GM18511 (cell line): ENCODE measurements around the gene ARHGEF26.

Experiments used
- ATAC-seq: cut with Tn5 transposase; IDR thresholded peaks from one replicate; pipeline ENCODE4 v1.9.1; 2021; ENCODE audit warnings: mild to moderate bottlenecking, moderate library complexity; ENCODE audit not compliant: unreplicated experiment

Gene ARHGEF26

DNA sequence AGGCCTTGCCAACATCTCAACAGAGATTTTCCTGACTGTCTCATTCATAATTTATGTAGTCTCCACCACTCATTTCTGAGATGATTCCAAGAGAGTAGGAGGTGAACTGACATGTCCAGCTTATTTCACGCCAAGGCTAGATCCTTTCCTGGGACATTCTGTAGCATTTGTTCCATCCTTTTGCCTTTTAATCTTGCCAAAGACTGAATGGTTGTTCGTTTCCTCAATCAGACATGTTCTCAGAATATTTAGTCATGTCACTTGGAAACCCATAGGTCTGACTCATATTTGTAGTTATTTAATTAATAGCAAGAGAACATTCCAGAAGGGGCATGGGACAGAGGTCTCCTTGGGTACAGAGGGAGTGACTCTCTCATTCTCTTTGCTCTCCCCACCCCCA is 122.2 kb downstream of the ARHGEF26 start:
- no peak for ATAC-seq

DNA sequence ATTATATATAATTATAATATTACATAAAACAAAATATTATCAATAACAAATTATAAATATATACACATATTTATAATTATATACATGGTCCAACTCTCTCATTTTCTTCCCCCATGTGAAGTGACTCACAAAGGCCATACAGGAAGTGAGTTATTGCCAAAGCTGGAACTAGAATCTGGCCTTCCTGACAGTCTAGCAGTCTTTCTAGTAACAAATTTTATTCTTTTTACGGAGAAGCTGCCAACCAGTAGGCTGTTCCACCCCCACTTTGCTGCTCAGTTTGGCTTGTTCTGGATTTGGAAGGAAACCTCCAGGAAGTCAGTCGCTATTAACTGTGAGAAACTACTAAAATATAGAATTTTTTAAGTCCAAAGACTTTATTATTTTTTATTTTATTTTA is 123.5 kb downstream of the ARHGEF26 start:
- ATAC-seq = no peak

DNA sequence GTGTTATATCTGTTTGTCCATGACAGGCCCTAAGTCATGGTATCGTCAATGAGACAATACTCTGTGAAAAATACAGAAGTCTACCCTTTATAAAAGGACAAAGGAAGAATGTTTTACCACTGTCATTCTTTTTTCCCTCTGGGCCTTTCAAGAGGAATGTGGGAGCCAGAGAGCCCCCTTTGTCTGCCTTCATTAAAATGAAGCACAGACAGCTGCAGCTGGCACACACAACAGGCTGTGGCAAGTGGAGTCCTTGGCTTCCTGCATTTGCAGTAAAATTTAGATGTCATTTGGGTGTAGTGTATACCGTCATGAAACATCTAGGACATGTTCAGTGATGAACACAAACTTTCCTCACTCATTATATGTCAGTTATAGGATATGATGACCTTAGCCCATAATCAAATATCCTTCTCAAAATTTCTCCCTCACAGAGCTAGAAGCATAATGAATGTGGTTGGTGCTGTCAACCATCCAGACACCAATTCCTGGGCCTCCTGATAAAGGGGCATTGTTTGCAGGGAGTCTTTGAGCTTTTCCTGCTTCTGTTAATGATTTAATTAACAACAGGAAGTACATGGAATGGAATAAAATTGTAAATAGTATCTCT is 126.7 kb downstream of the ARHGEF26 start:
- ATAC-seq = no peak

GRCh38 chr3:154250291-154250690 is 129.1 kb downstream of the ARHGEF26 start:
- ATAC-seq = no peak

GRCh38 chr3:154251610-154252009 is 130.4 kb downstream of the ARHGEF26 start:
- ATAC-seq = no peak

DNA sequence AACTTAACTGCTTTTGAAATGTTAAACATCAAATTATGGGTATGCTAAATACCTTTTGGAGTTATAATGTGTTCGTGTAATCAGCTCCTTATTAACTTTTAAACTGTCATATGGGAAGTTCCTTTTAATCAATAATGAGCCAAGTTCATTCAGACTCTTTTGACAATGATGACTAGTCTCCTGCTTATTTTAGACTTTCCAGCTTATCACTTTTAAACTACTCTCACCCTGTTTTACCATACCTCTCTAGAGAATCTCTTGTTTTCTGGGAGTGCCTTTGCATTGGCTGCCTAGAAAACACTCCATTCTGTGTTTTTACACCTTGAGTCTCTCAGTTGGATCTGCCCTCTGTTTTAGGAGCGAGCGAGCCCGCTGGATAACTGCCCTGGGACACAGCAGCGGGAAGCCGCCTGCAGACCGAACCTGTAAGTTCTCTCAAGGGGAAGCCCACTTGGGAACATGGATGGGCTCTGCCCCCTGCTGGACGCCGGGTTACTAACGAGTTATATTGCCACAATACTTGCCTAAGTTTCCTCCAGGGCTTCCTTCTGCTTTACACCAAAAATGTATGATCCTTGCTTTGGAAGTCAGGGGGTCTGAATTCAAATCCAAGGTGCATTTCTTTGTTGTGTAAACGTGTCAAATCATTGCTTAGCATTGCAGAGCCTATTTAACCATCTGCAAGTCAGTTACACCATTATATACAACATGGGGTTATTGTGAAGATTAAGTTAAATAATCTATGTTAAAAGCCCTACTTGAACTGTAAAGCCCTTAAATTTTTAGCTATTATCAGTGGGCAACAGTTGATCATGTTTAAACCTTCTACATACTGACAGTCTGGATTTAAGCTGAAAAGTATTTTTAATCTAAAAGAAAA is 131.8 kb downstream of the ARHGEF26 start:
- peak; percentile 91 for ATAC-seq

DNA sequence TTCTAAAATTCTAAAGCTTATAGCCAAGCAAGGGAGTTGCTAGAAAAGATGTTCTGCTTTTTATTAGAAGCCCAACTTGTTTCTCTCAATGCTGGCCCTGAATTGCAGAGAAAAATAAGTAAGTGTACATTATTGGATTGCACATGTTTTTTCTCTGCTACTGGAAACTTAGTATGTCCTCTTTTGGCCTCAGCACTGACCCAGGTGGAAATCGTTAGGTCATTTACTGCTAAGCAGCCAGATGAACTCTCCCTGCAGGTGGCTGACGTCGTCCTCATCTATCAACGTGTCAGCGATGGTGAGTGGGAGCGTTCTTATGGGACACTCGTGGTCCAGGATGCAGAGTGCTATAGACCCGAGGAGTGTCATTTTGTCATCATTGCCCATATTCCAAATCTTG is 133.3 kb downstream of the ARHGEF26 start:
- ATAC-seq = no peak

DNA sequence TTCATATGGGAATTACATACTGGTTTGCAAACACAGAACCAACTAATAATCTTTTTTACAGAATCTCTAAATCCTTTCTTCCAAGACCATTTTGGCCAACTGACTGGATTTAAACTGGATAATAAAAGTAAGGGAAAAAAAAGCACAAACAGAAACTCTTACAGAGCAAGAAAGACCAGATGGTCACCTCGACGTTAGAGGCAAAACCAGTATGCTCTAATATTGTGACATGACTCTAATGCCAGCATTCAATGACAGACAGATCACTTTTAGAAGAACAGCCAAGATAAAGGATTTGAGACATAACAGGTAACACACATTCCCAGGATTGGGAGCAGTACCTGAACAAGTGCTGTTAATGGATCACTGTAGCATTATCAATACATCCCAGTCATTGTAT is 152.2 kb downstream of the ARHGEF26 start:
- ATAC-seq = no peak

DNA sequence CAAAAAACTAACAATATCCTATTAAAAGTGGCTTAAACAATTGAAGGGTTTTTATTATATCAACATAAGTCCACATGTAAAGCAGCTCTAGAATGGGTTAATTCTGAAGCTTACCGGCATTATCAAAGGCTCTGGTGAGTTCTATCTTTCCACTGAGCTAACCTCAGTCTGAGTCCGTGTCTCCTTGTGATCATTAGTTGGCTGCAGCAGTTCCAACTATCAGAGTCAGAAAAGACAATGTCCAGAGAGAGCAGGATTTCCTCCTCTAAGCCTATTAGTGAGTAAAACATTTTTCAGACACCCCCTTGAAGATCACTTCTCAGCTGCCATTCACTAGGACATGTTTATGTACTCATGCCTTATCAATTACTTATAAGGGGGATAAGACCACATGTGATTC is 153.2 kb downstream of the ARHGEF26 start:
- ATAC-seq = no peak

DNA sequence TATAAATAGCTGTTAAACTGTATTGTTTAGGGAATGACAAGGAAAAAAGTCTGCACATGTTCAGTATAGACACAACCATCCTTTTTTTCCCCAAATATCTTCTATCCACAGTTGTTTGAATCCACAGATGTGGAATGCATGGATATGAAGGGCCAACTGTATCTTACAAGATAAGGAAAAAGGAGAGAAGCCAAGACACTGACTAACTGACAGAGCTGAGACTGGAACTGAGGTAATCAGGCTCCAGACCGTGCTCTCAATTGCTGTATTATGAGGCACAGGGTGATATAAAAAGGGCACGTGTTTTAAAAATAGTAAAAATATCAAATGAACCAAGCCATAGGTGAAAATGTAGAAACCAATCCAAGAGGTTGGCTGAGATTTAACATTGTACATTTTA is 154.1 kb downstream of the ARHGEF26 start:
- ATAC-seq = no peak

- ATAC-seq = no peak
These were observed 154.8 kb downstream of the ARHGEF26 start for GRCh38 chr3:154275965-154276364.

- no peak for ATAC-seq
These were observed 159.0 kb downstream of the ARHGEF26 start for GRCh38 chr3:154280161-154280560.

DNA sequence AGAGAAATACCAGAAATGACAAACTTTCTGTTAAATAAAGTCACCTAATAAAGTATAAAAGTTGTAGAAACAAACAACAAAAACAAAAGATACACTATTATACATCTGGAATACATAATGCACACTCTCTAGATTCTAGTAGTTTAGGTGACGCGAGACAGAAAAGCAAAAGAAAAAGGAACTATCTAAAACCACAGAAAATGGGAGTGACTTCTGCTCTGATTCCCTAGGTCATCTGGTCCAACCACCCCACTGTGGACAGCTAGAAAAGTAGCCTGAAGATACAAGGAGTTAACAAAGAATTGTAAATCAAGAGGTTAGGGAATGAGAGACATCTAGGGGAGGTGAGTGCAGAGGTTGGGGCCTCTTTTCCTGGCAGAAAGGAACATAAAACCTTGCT is 164.0 kb downstream of the ARHGEF26 start:
- no peak for ATAC-seq

- no peak for ATAC-seq
These were observed 169.0 kb downstream of the ARHGEF26 start for GRCh38 chr3:154290187-154290586.

GRCh38 chr3:154294016-154294415 is 172.8 kb downstream of the ARHGEF26 start:
- no peak for ATAC-seq

DNA sequence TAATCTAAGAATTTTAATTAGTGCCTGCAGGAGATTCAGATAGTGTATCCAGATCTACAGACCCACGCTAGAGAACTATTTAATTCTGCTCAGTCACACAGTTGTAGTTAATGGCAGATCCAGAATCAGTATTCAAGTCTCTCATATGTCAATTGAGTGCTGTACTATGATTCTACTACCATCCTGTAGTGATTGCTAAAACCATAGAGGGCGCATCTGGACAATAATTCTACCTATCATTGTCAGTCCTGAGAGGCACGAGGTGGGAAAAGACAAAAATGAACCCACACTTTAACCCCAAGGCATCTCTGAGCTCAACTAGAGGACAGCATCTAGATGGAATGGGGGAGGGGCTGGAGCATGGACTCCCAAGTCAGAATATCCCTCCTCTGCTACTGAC is 180.4 kb downstream of the ARHGEF26 start:
- no peak for ATAC-seq

GRCh38 chr3:154304116-154304786 is 183.1 kb downstream of the ARHGEF26 start:
- peak; percentile 44 for ATAC-seq

- ATAC-seq = peak; percentile 64
These were observed 183.7 kb downstream of the ARHGEF26 start for GRCh38 chr3:154304936-154305335.

DNA sequence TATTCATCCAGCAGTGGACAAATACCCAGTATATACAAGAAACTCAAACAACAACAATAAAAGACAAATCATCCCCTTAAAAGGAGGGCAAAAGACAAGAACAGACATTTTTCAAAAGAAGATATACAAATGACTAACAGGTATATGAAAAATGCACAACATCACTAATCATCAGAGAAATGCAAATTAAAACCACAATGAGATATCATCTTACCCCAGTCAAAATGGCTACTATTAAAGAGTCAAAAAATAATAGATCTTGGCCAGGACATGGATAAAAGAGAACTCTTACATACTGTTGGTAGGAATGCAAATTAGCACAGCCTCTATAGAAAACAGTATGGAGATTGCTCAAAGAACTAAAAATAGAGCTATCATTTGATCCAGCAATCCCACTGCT is 186.2 kb downstream of the ARHGEF26 start:
- ATAC-seq = no peak
